Hepatocyte (in vitro differentiated cells): ENCODE data around the gene ATP6V0A1. TPM values are rescaled to one million over a fixed set of nuclear protein-coding genes. Genes with fewer than 3 reads are reported as not detected.
"Not testable (repeated sequence)": the region's sequence is repeated elsewhere in the genome, so short reads cannot be mapped to it uniquely, and the experiment has no call there.

ENCODE experiments used
- DNase-seq: peaks from one replicate; pipeline ENCODE4 v3.0.0-alpha.2; 2016; ENCODE audit warnings: low spot score
- H2AFZ ChIP-seq: fragments of 200-600 bp; sonication (generic); 2 replicates; pipeline ENCODE4 v1.6.0; 2016; ENCODE audit warnings: antibody characterized with exemption, mild to moderate bottlenecking
- H3K27ac ChIP-seq: fragments of 200-600 bp; sonication (generic); 2 replicates; pipeline ENCODE4 v1.5.1; 2016; ENCODE audit warnings: mild to moderate bottlenecking
- H3K27me3 ChIP-seq: fragments of 200-600 bp; sonication (generic); 2 replicates; pipeline ENCODE4 v1.6.1; 2016
- H3K36me3 ChIP-seq: fragments of 200-600 bp; sonication (generic); replicated peaks from 2 replicates; pipeline ENCODE4 v1.5.1; 2016; ENCODE audit warnings: low read depth; ENCODE audit not compliant: insufficient read depth
- H3K4me1 ChIP-seq: fragments of 200-600 bp; sonication (generic); 2 replicates; pipeline ENCODE4 v1.5.1; 2016; ENCODE audit warnings: mild to moderate bottlenecking, moderate library complexity; ENCODE audit not compliant: insufficient read depth
- H3K4me2 ChIP-seq: fragments of 200-600 bp; sonication (generic); 2 replicates; pipeline ENCODE4 v1.6.0; 2016
- H3K4me3 ChIP-seq: fragments of 200-600 bp; sonication (generic); 2 replicates; pipeline ENCODE4 v1.5.1; 2016; ENCODE audit warnings: mild to moderate bottlenecking
- H3K79me2 ChIP-seq: fragments of 200-600 bp; sonication (generic); 2 replicates; pipeline ENCODE4 v1.6.0; 2017; ENCODE audit warnings: mild to moderate bottlenecking
- H3K9me2 ChIP-seq: fragments of 200-600 bp; sonication (generic); replicated peaks from 2 replicates; pipeline ENCODE4 v1.6.0; 2017; ENCODE audit warnings: mild to moderate bottlenecking; ENCODE audit not compliant: insufficient read depth
- H3K9me3 ChIP-seq: fragments of 200-600 bp; sonication (generic); 2 replicates; pipeline ENCODE4 v1.5.1; 2016; ENCODE audit warnings: low read depth, mild to moderate bottlenecking
- H4K20me1 ChIP-seq: fragments of 200-600 bp; sonication (generic); 2 replicates; pipeline ENCODE4 v1.6.0; 2016; ENCODE audit warnings: mild to moderate bottlenecking; ENCODE audit not compliant: insufficient read depth, poor library complexity, severe bottlenecking
- CTCF ChIP-seq: fragments of 200-600 bp; sonication (generic); IDR thresholded peaks from 2 replicates; pipeline ENCODE4 v1.5.1; 2016; ENCODE audit warnings: antibody characterized with exemption, mild to moderate bottlenecking; ENCODE audit not compliant: poor library complexity
- EZH2 ChIP-seq: fragments of 200-600 bp; sonication (generic); IDR thresholded peaks from 2 replicates; pipeline ENCODE4 v1.6.1; 2016; ENCODE audit warnings: antibody characterized with exemption, mild to moderate bottlenecking, borderline replicate concordance
- EZH2phosphoT487 ChIP-seq: fragments of 200-600 bp; sonication (generic); IDR thresholded peaks from one replicate; pipeline ENCODE4 v1.6.1; 2018; ENCODE audit warnings: antibody characterized with exemption, mild to moderate bottlenecking, low read depth, moderate library complexity; ENCODE audit not compliant: unreplicated experiment, severe bottlenecking
- WGBS: methylation state at CpG from one replicate; pipeline ENCODE4 v1.1.6; 2016; ENCODE audit warnings: low lambda C conversion rate; ENCODE audit errors: missing lambda C conversion rate; 5-methylcytosine and 5-hydroxymethylcytosine counted together
- polyA plus RNA-seq: library from polyadenylated mRNA; unstranded; fragments of >200 nt; fragmentation: Nextera tagmentation; extraction: Ambion mirVana; gene quantifications from 2 replicates; pipeline ENCODE4 v1.2.1, GENCODE V29; 2016
- total RNA-seq: library from RNA; depleted of rRNA; stranded (reverse); fragments of >200 nt; gene quantifications from 2 replicates; pipeline ENCODE4 v1.2.3, GENCODE V29; 2014

The ATP6V0A1 gene
- total and polyA plus RNA-seq, 2 experiments from 2014 or later = 63.4 to 71.4 TPM

- H3K4me2 ChIP-seq = no peak overlapping the region
- no peaks in the 10 kb centered on the region for H3K27me3 ChIP-seq
- peaks cover 12% of the 10 kb centered on the region for H3K4me1 ChIP-seq
- H2AFZ ChIP-seq = no peak overlapping the region
- 79% methylated on average over 8 of the region's 8 CpGs for WGBS
- no peak for DNase-seq
- no peaks in the 10 kb centered on the region for H3K79me2 ChIP-seq
- no peaks in the 10 kb centered on the region for H3K9me3 ChIP-seq
- no peak overlapping the region for H3K4me3 ChIP-seq
- no peaks in the 10 kb centered on the region for H3K9me2 ChIP-seq
- no peak for TF ChIP-seq EZH2
- no peak for TF ChIP-seq CTCF
- no peak for TF ChIP-seq EZH2phosphoT487
- no peaks in the 10 kb centered on the region for H4K20me1 ChIP-seq
- H3K27ac ChIP-seq = no peak overlapping the region
- H3K36me3 ChIP-seq = no peaks in the 10 kb centered on the region
Measured at GRCh38 chr17:42544874-42545283, 86.2 kb downstream of the ATP6V0A1 start.

- not testable (repeated sequence) for DNase-seq, H3K4me2 ChIP-seq, H3K27ac ChIP-seq, H3K9me3 ChIP-seq, H3K27me3 ChIP-seq, H2AFZ ChIP-seq, H3K79me2 ChIP-seq, H3K9me2 ChIP-seq, H3K36me3 ChIP-seq, H3K4me3 ChIP-seq, H4K20me1 ChIP-seq
- 85% methylated on average over 9 of the region's 9 CpGs for WGBS
- peaks cover 10% of the 10 kb centered on the region for H3K4me1 ChIP-seq
Measured at GRCh38 chr17:42545755-42546505, 87.3 kb downstream of the ATP6V0A1 start.

- Histone ChIP-seq H3K36me3 (no peaks in the 10 kb centered on the region), H3K4me1 (peaks cover 7% of the 10 kb centered on the region), H2AFZ (no peak overlapping the region), H3K4me2 (no peak overlapping the region), H3K27me3 (no peaks in the 10 kb centered on the region), H4K20me1 (no peaks in the 10 kb centered on the region), H3K79me2 (no peaks in the 10 kb centered on the region), H3K4me3 (no peak overlapping the region), H3K9me3 (no peaks in the 10 kb centered on the region), H3K9me2 (no peaks in the 10 kb centered on the region), H3K27ac (no peak overlapping the region)
- no peak for TF ChIP-seq EZH2
- DNase-seq = no peak
- WGBS = 95% methylated on average over 21 of the region's 23 CpGs
Measured at GRCh38 chr17:42547001-42547461, 88.4 kb downstream of the ATP6V0A1 start.

- Histone ChIP-seq H3K79me2 (no peaks in the 10 kb centered on the region), H3K4me1 (peaks cover 7% of the 10 kb centered on the region), H2AFZ (no peak overlapping the region), H3K27me3 (no peaks in the 10 kb centered on the region), H3K9me2 (no peaks in the 10 kb centered on the region), H3K9me3 (no peaks in the 10 kb centered on the region), H4K20me1 (no peaks in the 10 kb centered on the region), H3K4me2 (peak overlapping the region; percentile 79), H3K27ac (no peak overlapping the region), H3K36me3 (no peaks in the 10 kb centered on the region), H3K4me3 (no peak overlapping the region)
- TF ChIP-seq EZH2 (no peak), EZH2phosphoT487 (no peak), CTCF (no peak)
- 94% methylated on average over 14 of the region's 14 CpGs for WGBS
- no peak for DNase-seq
Measured at GRCh38 chr17:42547698-42548069, 89.0 kb downstream of the ATP6V0A1 start.
